Fibroblast of gingiva (primary cell): ENCODE data around the gene COPS2.
"Not testable (repeated sequence)": the region's sequence is repeated elsewhere in the genome, so short reads cannot be mapped to it uniquely, and the experiment has no call there.

Experiments used
- DNase-seq: peaks from one replicate; pipeline ENCODE4 v3.0.0-alpha.2; 2011; ENCODE audit warnings: low read depth

Gene COPS2

DNA sequence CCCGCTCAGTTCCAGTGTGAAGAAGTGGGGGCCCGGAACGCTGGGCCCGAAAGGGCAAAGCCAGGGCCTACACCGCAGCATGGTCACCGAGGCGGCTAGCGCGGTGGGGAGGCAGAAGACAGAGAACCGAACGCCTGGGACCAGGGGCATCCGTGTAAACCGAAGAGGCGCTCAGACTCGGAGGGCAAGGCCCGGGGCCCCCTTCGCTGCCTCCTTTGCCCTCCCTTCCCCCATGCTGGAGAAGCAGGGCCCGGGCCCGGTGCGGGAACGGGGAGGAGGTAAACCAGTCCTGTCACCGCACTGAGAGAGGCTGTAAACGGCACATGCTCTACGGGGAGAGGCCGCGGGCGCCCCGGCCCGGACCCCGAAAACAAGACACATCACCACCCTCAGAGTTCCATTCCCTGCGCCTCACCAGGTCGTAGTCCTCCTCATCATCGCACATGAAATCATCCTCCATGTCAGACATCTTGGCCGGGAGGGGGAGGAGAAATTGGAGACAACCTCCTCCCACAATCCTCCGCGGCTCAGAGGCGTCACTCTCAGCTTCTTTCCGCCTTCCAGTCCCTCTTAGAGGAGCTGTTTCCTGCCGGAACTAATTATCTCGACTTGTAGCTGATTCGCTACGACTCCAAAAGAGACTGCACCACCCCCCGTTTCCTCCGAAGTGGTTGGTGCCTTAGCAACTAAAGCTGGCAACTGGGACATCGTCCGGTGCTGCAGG, at the start of gene COPS2:
Gene COPS2 (minus strand): TSS at position 490 of the 724 bp plus-strand sequence. CDS start 21 bp downstream, at position 469.
- DNase-seq, result peak; percentile 98

DNA sequence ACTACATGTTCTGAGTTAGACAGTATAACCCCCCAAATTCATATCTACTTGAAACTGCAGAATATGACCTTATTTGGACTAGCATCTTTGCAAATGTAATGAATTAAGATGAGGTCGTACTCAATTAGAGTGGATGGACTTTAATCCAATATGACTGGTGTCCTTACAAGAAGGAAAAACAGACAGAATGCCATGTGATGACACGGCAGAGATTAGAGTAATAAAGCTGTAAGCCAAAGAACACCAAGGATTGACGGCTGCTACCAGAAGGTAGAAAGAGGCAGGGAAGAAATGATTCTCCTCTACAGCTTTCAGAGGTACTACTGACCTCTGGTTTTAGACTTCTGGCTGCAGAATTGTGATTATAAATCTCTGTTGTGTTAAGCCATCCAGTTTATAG, 44.9 kb upstream of the COPS2 start:
- DNase-seq, result no peak

DNA sequence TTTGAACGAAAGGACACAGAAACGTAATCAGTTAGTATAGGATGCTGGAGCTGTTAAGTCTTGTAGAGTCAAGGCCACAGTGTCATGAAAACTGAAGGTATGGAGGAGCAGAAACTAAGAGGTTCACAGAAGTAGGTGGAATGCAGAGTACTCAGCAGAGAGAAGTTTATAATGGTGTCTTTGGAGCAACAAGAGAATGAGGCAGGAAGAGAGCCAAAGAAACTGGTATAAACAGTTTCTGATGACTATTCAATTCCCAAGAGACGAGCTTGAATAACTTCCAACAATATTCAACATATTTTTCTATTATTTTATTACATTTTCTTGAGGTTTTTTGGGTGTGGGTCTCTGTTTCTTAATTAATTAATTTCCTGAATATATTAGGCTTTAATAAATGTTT, 44.3 kb upstream of the COPS2 start:
- peak; percentile 41 for DNase-seq

DNA sequence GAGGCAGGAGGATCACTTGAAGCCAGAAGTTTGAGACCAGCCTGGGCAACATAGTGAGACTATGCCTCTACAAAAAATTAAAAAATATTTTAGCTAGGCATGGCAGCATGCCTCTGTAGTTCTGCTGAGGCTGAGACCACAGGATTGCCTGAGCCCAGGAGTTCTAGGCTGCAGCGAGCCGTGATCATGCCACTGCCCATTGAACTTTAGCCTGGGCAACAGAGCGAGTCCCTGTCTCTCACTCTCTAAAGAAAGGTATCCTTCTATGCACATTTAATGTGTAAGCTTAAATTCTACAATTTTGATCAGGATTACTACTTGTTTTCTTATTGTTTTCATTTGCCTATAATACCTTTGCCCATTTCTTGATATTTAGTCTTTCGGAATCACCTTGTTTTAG, 41.5 kb upstream of the COPS2 start:
- DNase-seq, result no peak

DNA sequence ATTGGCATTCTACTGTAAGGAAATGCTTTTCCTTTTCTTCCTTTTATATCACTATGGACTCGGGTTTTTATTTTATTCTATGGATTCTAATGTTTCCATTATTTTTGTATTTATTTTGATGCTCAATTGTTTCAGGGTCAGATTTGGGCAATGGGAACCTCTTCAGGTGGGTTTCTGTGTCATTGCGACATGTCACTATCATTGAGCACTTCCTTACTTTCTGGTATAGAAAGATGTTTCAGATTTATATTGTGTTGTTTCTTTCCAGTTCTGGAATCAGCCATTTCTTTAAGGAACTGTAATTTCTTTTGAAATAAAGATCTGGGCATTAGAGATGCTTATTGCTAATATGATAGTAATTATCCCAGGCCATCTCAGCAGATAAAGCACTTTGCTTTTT, 36.5 kb upstream of the COPS2 start:
- DNase-seq, result no peak

DNA sequence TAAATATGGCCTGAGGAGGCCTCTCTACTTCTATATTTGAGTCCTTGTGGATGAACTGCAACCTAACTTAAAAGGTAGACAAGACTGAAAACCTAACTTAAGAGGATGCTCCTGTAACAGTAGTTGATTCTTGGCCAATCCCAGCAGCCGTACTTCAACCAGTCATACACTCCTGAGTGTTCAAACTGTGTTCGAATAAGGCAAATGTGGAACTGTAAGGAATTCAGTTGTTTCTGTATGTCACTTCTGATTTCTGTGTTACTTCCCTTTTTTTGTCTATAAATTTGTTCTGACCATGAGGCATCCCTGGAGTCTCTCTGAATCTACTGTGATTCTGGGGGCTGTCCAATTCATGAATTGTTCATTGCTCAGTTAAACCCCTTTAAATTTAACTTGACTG, 35.2 kb upstream of the COPS2 start:
- DNase-seq, result no peak

DNA sequence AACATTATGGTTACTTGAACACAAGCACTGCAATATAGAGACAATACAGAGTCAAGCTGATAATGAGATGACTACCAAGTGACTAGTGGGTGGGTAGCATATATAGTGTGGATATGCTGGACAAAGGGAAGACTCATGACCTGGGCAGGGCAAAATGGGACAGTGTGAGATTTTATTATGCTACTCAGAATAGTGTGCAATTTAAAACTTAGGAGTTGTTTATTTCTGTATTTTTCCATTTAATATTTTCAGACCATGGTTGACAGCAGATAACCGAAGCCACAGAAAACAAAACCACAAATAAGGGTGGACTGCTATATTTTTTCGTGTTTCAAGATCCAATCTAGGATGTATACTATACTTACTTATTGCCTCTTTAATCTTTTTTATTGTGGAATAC, 34.2 kb upstream of the COPS2 start:
- no peak for DNase-seq

DNA sequence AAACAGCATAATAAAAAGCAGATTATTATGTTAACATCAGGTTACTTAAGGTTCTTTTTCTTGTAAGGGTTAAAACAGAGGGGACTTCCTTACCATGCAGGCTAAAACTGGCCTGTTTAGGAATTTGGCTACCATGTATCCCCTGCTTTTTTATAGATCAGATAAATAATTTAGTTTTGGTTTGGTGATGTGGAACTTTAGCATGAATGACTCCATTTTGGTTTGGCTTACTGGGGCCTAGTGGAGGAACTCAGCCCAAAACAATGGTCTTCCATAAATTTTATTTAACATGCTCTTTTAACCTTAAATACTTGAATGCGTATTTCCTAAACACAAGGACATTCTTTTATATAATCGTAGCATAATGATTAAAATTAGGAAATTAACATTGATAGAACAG, 33.5 kb upstream of the COPS2 start:
- DNase-seq, result no peak

DNA sequence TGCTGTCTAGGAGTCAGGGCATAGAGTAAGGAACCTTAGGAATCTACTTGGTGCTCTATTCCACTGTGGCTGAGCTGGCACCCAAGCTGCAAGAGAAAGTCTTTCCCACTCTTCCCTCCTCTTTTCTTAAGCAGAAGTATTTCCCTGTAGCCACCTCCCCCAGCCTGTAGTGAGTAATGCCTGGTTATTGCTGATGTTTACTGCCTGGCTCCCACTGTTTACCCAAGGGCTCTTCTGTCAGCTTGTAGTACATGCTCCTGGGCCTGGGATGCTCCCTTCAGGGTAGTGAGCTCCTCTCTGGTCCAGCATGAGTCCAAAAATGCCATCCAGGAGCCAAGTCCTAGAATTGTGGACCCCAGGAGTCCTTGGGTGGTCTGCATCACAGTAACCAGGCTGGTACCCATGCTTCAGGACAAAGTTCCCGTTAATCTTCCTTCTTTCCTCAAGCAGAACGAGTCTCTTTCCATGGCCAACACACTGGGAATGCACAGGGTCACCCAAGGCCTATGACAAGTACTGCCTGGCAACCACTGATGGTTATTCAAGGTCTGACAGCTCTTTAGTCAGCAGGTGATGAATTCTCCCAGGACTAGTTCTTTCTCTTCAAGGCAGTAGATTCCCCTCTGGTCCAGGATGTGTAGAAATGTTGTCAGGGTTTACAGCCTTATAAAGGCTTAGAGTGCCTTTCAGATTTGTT, 32.3 kb upstream of the COPS2 start:
- no peak for DNase-seq

DNA sequence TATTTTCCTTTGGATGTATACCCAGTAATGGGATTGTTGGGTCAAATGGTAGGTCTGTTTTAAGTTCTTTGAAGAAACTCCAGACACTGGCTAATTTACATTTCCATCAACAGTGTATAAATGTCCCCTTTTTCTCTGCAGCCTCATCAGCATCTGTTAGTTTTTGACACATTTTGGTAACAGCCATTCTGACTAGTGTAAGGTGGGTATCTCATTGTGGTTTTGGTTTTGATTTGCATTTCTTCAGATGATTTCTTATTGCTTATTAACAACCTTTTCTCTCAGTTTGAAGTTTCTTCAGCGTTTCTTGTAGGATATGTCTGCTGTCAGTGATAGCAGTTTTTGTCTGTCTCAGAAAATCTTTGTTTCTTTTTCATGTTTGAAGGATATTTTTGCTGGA, 30.1 kb upstream of the COPS2 start:
- no peak for DNase-seq

DNA sequence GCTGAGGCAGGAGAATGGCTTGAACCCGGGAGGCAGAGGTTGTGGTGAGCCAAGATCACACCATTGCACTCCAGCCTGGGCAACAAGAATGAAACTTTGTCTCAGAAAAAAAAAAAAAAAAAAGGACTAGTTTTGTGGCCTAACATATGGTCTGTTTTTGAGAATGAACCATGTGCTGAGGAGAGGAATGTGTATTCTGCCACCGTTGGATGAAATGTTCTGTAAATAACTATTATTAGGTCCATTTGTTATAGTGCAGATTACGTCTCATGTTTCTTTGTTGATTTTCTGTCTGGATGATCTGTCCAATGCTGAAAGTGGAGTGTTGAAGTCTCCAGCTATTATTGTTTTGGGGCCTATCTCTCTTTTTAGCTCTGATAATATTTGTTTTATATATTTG, 28.3 kb upstream of the COPS2 start:
- DNase-seq, result peak; percentile 78

DNA sequence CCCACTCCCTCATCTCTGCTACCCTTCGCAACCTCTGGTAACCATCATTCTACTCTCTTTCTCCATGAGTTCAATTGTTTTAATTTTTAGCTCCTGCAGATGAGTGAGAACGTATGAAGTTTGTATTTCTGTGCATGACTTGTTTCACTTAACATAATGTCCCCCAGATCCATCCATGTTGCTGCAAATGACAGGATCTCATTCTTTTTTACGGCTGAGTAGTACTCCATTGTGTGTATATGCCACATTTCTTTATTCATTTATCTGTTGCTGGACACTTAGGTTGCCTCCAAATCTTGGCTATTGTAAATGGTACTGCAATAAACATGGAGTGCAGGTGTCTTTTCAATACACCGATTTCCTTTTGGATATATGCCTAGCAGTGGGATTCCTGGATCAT, 26.7 kb upstream of the COPS2 start:
- no peak for DNase-seq

DNA sequence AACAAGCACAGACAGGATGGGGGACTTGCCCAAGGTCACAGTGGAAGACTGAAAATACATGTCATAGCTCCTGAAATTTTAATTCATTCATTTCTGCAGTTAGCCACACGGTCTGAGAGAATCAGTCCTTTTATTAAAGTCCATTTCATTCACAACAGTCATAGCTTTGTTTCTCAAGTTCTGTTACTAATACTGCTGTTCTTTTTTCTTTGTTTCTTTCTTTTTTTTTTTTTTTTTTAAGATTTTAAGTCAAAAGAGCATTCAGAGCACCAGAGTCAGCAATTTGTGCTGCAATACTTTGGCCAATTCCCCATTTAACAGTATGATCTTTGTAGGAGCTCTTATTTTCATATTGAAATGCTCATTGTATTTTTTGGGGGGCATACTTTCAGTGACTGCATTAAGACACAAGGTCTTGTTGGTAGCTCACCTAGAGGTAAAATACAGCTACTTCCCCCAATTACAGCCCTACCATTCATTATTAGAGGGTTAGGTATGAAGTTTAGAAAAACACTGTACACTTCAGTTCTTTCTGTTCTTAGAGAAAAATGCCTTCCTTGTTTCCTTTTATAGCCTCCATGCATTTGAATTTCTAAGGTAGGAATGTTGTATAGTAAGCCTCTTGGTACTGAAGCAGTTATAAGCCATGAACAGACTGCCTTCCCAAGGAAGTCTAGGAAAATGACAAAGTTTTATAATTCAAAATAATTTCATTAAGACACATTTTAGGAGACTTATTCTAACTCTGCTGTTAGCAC, 24.2 kb upstream of the COPS2 start:
- no peak for DNase-seq

DNA sequence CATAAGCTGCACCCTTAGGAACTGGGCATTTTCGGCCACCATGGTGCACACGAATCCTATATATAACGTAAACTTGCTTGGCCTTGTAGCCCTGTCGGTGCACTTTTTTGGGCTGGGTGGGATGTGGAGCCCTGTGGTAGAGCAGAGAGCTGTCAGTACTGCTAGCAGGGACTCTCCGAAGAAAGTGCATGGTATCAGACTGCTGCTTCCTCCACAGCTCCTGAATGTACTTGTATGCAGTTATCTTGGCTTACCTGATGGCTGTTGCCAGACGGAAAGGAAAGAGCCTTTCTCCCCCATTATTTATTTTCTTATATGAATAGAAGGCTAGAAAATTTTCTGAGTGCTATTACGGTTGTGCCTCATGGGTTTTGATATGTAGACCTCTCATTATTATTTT, 23.1 kb upstream of the COPS2 start:
- no peak for DNase-seq

DNA sequence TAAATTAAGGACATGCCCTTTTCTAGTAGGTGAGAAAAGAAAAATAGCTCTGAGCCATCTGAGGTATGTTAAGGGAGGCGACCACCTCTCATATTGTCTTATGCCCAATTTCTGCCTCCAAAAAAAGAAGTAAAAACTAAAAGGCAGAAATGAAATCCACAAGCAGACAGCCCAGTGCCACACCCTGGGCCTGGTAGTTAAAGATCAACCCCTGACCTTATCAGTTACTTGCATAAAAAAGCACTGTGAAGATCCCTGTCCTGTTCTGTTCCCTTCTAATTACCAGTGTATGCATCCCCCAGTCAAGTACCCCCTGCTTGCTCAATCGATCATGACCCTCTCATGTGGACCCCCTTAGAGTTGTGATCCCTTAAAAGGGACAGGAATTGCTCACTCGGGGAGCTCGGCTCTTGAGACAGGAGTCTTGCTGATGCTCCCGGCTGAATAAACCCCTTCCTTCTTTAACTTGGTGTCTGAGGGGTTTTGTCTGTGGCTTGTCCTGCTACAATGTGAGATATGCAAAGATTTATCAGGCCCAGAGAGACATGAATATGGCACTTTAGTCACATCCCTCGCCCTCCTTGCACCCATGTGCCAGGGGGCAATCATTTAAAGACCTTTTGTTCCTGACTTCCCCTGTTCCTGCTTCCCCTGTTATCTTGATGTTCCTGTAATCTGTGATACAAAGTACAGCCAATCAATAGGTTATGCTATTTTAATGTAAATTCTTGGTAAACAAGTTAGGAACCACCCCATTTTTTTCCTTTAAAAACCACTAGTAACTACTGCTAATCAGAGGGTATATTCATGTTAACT, 20.4 kb upstream of the COPS2 start:
- DNase-seq, result not testable (repeated sequence)

DNA sequence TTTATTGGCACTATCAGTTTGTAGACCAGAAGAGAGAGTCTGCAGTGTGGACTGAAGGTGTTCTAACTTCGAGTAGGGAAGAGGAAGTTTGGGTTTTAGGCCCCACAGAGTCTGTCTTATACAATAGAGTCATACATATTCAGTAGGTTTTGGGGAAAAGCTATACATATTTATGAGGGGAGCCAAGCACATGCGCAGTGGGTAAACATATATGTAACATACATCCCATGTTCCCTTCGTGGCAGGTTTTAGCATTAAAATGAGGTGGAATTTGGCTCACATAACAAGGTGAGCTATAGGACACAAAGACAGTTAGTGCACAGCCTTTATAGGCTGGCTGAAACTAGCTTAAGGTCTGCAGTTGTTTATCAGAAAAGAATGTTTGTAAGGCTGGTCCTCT, 19.5 kb upstream of the COPS2 start:
- DNase-seq, result no peak

DNA sequence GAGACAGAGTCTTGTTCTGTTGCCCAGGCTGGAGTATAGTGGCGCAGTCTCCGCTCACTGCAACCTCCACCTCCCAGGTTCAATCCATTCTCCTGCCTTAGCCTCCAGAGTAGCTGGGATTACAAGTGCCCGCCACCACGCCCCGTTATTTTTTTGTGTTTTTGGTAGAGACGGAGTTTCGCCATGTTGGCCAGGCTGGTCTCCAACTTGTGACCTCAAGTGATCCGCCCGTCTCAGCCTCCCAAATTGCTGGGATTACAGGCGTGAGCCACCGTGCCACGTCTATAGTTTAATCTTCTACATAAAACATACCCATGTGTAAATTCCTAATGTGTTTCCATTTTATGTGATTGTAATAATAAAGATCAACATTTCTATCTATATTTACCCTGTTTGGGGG, 16.4 kb upstream of the COPS2 start:
- DNase-seq, result no peak

DNA sequence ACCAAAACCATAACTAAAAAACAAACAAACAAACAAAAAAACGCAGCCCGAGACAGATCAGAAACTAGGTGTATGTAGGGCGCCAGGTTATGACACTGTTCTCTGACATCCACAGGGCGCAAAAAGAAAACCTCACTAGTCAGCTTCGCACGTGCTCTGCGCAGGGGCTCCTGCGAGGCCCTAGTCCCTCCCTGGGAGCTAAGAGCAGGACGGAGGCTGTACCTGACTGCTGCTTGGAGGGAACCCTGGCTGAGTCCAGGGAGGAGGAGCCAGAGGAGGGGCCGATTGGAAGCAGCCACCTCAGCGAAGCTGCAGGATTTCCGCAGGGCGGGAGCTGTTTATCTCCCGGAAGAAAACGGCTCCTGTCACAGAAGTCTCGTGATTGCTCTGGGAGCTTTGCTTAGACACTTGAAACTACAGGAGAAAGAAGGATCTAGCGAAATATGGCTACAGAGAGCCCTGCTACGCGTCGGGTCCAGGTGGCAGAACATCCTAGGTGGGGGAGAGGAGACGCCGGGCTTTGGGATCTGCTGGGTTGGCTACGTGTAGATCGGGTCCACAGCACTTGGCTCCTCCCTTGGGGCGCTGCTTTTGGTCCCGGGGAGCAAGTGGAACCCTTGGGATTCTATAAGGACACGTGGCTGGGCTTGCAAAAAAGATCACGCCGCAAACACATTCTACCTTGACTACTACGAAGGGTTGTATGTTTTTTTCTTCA, 14.6 kb upstream of the COPS2 start, which contains the start of gene GALK2:
Gene GALK2 (plus strand): TSS at position 368 of the 718 bp plus-strand sequence. CDS start 76 bp downstream, at position 444.
- DNase-seq, result peak; percentile 71

DNA sequence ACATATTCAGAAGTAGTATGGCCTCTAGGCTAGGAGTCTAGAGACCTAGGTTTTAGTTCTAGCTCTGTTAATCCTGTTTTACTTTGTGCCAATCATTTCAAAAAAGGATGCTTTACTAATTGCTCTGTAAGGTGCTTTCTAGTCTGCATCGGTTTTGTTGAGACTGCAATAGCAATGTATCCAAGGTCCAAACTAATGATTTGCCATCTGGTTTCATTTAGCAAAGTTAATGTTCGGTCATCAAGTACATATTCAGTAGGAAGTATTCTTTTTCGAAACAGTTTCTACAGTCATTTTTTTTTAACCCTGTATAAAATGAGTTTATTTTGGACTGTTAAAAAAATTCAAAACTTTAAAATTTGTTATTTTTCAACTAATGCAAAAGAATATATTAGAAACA, 12.6 kb upstream of the COPS2 start:
- peak; percentile 52 for DNase-seq

DNA sequence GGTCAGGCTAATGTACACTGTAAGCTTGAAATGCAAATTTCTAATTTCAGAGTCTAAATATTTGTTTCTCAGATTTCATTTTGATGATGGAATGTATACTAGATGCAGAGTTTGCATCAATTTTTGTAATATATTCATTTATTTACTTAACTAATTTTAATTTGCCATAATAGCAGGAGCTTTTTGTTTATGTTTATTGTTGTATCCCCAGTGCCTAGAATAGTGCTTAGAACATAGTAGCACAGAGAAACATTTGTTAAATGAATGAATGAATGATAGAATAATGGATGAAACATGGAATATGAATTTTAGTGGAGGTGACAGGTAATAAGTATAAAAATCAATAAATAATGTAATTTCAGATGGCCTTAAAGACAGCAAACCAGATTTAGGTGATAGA, 9.5 kb upstream of the COPS2 start:
- no peak for DNase-seq

DNA sequence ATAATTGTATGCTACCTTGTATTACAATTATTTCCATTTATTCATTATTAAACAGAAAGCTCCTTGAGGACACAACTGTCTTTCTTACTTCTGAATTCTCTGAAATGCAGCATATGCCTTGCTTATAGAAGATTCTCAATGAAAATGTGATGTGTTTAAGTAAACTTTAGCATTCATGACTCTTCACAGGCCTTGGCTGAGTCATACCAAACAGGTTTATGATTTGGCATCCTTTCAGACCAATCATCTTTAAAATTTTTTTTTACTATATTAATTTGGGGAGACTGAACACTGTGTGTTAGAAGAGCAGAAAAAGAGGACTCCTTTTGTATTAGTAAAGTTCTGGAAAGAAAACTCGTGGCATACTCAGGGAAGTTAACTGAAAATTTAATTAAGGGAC, 8.3 kb upstream of the COPS2 start:
- no peak for DNase-seq
